GM12891 (cell line): ENCODE results near the gene PIK3CD.

Experiments
- PAX5 ChIP-seq: IDR thresholded peaks from 2 replicates; pipeline ENCODE4 v1.6.1; 2011; ENCODE audit warnings: low read length, moderate library complexity, mild to moderate bottlenecking; ENCODE audit not compliant: insufficient read depth, severe bottlenecking
- POLR2A ChIP-seq: IDR thresholded peaks from 2 replicates; pipeline ENCODE4 v1.6.1; 2011; ENCODE audit warnings: low read depth, low read length, control low read depth
- POLR2AphosphoS5 ChIP-seq: IDR thresholded peaks from 2 replicates; pipeline ENCODE4 v1.6.1; 2011; ENCODE audit warnings: low read depth, low read length, control low read depth
- POU2F2 ChIP-seq: IDR thresholded peaks from 2 replicates; pipeline ENCODE4 v1.6.1; 2011; ENCODE audit warnings: low read depth, mild to moderate bottlenecking, control low read depth, low read length, moderate library complexity
- SPI1 ChIP-seq: IDR thresholded peaks from 2 replicates; pipeline ENCODE4 v1.6.1; 2011; ENCODE audit warnings: low read depth, low read length, control low read depth
- TAF1 ChIP-seq: IDR thresholded peaks from 2 replicates; pipeline ENCODE4 v1.6.1; 2011; ENCODE audit warnings: low read depth, low read length, control low read depth

DNA sequence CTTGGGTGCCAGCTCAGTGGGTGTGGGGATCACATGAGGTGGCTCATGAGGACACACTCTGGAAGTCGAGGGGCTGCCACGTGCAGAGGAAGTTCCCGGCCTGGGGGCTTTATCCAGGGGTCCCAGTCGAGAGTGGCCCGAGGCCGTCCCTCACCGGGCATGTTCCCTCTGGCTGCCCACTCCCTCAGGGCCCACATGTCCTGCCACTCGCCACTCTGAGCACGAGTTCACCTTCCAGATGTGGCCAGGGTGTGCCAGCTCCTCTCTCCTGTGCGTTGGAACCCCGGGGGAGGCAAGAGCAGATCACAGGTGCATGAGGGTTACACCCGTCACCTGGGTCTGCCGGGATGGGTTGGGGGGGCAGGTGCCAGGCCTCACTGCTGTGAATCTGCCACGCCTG is 48.2 kb upstream of the PIK3CD start:
- TF ChIP-seq POLR2AphosphoS5, result no peak
- no peak for TF ChIP-seq POLR2A
- TF ChIP-seq TAF1, result no peak
- TF ChIP-seq PAX5, result no peak
- TF ChIP-seq POU2F2, result no peak
- no peak for TF ChIP-seq SPI1
